WTC11 (cell line): ENCODE measurements around the gene COQ9. TPM values are rescaled to one million over a fixed set of nuclear protein-coding genes. Genes with fewer than 3 reads are reported as not detected.

Experiments used
- ATAC-seq: fragments of 200-7000 bp; cut with Tn5 transposase; 2 replicates; pipeline ENCODE4 v1.10.0; 2021; ENCODE audit warnings: mild to moderate bottlenecking, moderate library complexity
- CTCF ChIA-PET: fragments of 300-600 bp; sonication (Branson Sonifier 250); formaldehyde crosslinking; loops from one replicate; lab custom pipeline; 2021; ENCODE audit warnings: antibody characterized with exemption; lab: Charles Lee
- POLR2A ChIA-PET: fragments of 350-600 bp; sonication (Branson Sonifier 250); formaldehyde crosslinking; loops from one replicate; lab custom pipeline; 2021; ENCODE audit warnings: antibody characterized with exemption; lab: Charles Lee
- DNase-seq: peaks from one replicate; pipeline ENCODE4 v3.0.0; 2021; ENCODE audit warnings: low spot score
- H3K27ac Mint-ChIP-seq: 2 replicates; pipeline ENCODE4 v1.8.0; 2021; ENCODE audit warnings: mixed read lengths
- H3K27me3 Mint-ChIP-seq: 2 replicates; pipeline ENCODE4 v1.8.0; 2021; ENCODE audit warnings: low read depth, mild to moderate bottlenecking, moderate library complexity, mixed read lengths
- H3K36me3 Mint-ChIP-seq: 2 replicates; pipeline ENCODE4 v1.8.0; 2021; ENCODE audit warnings: mixed read lengths
- H3K4me1 Mint-ChIP-seq: 2 replicates; pipeline ENCODE4 v1.8.0; 2022; ENCODE audit warnings: mixed read lengths
- H3K4me3 Mint-ChIP-seq: 2 replicates; pipeline ENCODE4 v1.8.0; 2021; ENCODE audit warnings: mild to moderate bottlenecking, moderate library complexity, mixed read lengths
- H3K9me3 Mint-ChIP-seq: 2 replicates; pipeline ENCODE4 v1.8.0; 2021; ENCODE audit warnings: mixed read lengths
- CDX4 ChIP-seq: fragments of 250-450 bp; sonication (Bioruptor Pico); IDR thresholded peaks from 2 replicates; pipeline ENCODE4 v1.9.0; 2021; ENCODE audit warnings: moderate library complexity, mild to moderate bottlenecking, inconsistent platforms, borderline replicate concordance
- CREB1 ChIP-seq: sonication (generic); formaldehyde crosslinking; IDR thresholded peaks from 2 replicates; pipeline ENCODE4 v1.8.0; 2023; ENCODE audit warnings: mild to moderate bottlenecking, missing genetic modification reagents
- E2F4 ChIP-seq: sonication (generic); formaldehyde crosslinking; IDR thresholded peaks from 2 replicates; pipeline ENCODE4 v1.8.1; 2022; ENCODE audit warnings: low read depth, mild to moderate bottlenecking, moderate library complexity, missing genetic modification reagents, borderline replicate concordance
- ELF4 ChIP-seq: sonication (generic); formaldehyde crosslinking; IDR thresholded peaks from 2 replicates; pipeline ENCODE4 v1.8.1; 2022; ENCODE audit warnings: low read depth, mild to moderate bottlenecking, moderate library complexity, missing genetic modification reagents
- ETV6 ChIP-seq: sonication (generic); formaldehyde crosslinking; IDR thresholded peaks from 2 replicates; pipeline ENCODE4 v1.8.1; 2022; ENCODE audit warnings: mild to moderate bottlenecking, missing genetic modification reagents
- FOXK1 ChIP-seq: sonication (generic); formaldehyde crosslinking; IDR thresholded peaks from 2 replicates; pipeline ENCODE4 v1.8.0; 2022; ENCODE audit warnings: mild to moderate bottlenecking, moderate library complexity, missing genetic modification reagents
- FOXP1 ChIP-seq: sonication (generic); formaldehyde crosslinking; IDR thresholded peaks from 2 replicates; pipeline ENCODE4 v1.8.0; 2022; ENCODE audit warnings: missing genetic modification reagents, mild to moderate bottlenecking, moderate library complexity, borderline replicate concordance
- HMGXB4 ChIP-seq: sonication (generic); formaldehyde crosslinking; IDR thresholded peaks from 2 replicates; pipeline ENCODE4 v1.8.1; 2023; ENCODE audit warnings: mild to moderate bottlenecking, moderate library complexity, missing genetic modification reagents
- JAZF1 ChIP-seq: fragments of 250-450 bp; sonication (Bioruptor Pico); IDR thresholded peaks from 2 replicates; pipeline ENCODE4 v1.9.0; 2021; ENCODE audit warnings: moderate library complexity, mild to moderate bottlenecking, inconsistent platforms
- MAX ChIP-seq: sonication (generic); formaldehyde crosslinking; IDR thresholded peaks from 2 replicates; pipeline ENCODE4 v1.8.0; 2022; ENCODE audit warnings: mild to moderate bottlenecking, missing genetic modification reagents
- PRDM15 ChIP-seq: sonication (generic); formaldehyde crosslinking; IDR thresholded peaks from 2 replicates; pipeline ENCODE4 v1.8.0; 2022; ENCODE audit warnings: missing genetic modification reagents
- PRRX2 ChIP-seq: fragments of 250-450 bp; sonication (Bioruptor Pico); IDR thresholded peaks from 2 replicates; pipeline ENCODE4 v1.8.0; 2021; ENCODE audit warnings: mild to moderate bottlenecking
- SMAD4 ChIP-seq: sonication (generic); formaldehyde crosslinking; IDR thresholded peaks from 2 replicates; pipeline ENCODE4 v1.8.0; 2022; ENCODE audit warnings: mild to moderate bottlenecking, missing genetic modification reagents
- ZBTB21 ChIP-seq: sonication (generic); formaldehyde crosslinking; IDR thresholded peaks from 2 replicates; pipeline ENCODE4 v1.8.1; 2023; ENCODE audit warnings: mild to moderate bottlenecking, missing genetic modification reagents, borderline replicate concordance
- ZBTB43 ChIP-seq: sonication (generic); formaldehyde crosslinking; IDR thresholded peaks from 2 replicates; pipeline ENCODE4 v1.8.1; 2023; ENCODE audit warnings: mild to moderate bottlenecking, missing genetic modification reagents
- ZNF232 ChIP-seq: sonication (generic); formaldehyde crosslinking; IDR thresholded peaks from 2 replicates; pipeline ENCODE4 v1.8.0; 2022; ENCODE audit warnings: mild to moderate bottlenecking, missing genetic modification reagents
- ZNF263 ChIP-seq: sonication (generic); formaldehyde crosslinking; IDR thresholded peaks from 2 replicates; pipeline ENCODE4 v1.8.1; 2022; ENCODE audit warnings: low read depth, mild to moderate bottlenecking, moderate library complexity, missing genetic modification reagents
- ZNF317 ChIP-seq: sonication (generic); formaldehyde crosslinking; IDR thresholded peaks from 2 replicates; pipeline ENCODE4 v1.8.1; 2023; ENCODE audit warnings: low read depth, mild to moderate bottlenecking, moderate library complexity, missing genetic modification reagents, borderline replicate concordance
- ZNF396 ChIP-seq: fragments of 250-450 bp; sonication (Bioruptor Pico); IDR thresholded peaks from 2 replicates; pipeline ENCODE4 v1.8.0; 2021; ENCODE audit warnings: mild to moderate bottlenecking, moderate library complexity, borderline replicate concordance
- ZNF532 ChIP-seq: fragments of 250-450 bp; sonication (Bioruptor Pico); IDR thresholded peaks from 2 replicates; pipeline ENCODE4 v1.9.0; 2021; ENCODE audit warnings: mild to moderate bottlenecking, borderline replicate concordance
- ZSCAN18 ChIP-seq: fragments of 250-450 bp; sonication (Bioruptor Pico); IDR thresholded peaks from 2 replicates; pipeline ENCODE4 v2.1.2; 2022; ENCODE audit warnings: mild to moderate bottlenecking, moderate library complexity
- total RNA-seq: library from RNA; stranded (reverse); gene quantifications from 3 replicates; pipeline ENCODE4 v1.2.3, GENCODE V29; 2021

Gene COQ9
- total RNA-seq, 1 experiment from 2014 or later = 39.2 TPM

GRCh38 chr16:57432505-57432904 lies 14.8 kb upstream of the COQ9 start:
- H3K36me3 Mint-ChIP-seq = peaks cover 76% of the 10 kb centered on the region
- no peaks in the 10 kb centered on the region for H3K4me1 Mint-ChIP-seq
- CTCF ChIA-PET = no interaction called here
- no peak for TF ChIP-seq SMAD4 (CRISPR knock-in tag)
- TF ChIP-seq ZBTB43 (CRISPR knock-in tag) = no peak
- TF ChIP-seq ZNF263 = no peak
- TF ChIP-seq ZSCAN18 (CRISPR knock-in tag) = no peak
- no peak for TF ChIP-seq ZNF317
- no peak for TF ChIP-seq MAX (CRISPR knock-in tag)
- no peak for TF ChIP-seq E2F4 (CRISPR knock-in tag)
- TF ChIP-seq ZNF396 (CRISPR knock-in tag) = no peak
- TF ChIP-seq ZBTB21 (CRISPR knock-in tag) = no peak
- TF ChIP-seq FOXK1 (CRISPR knock-in tag) = no peak
- no peak for TF ChIP-seq ZNF532 (CRISPR knock-in tag)
- no peak for TF ChIP-seq FOXP1 (CRISPR knock-in tag)
- TF ChIP-seq CDX4 (CRISPR knock-in tag) = no peak
- TF ChIP-seq JAZF1 = no peak
- no peak for TF ChIP-seq ZNF232 (CRISPR knock-in tag)
- TF ChIP-seq, all 79 proteins: peak for 0
- Mint-ChIP-seq H3K9me3 (no peaks in the 10 kb centered on the region), H3K27me3 (no peaks in the 10 kb centered on the region), H3K27ac (no peak overlapping the region), H3K4me3 (no peak overlapping the region)
- ATAC-seq (no peak), DNase-seq (no peak)
- POLR2A ChIA-PET = interaction anchor here (0.6 kb wide), 1 partner anchor 189 kb away, joined by 4 read pairs; no protein-coding TSS in a partner anchor

GRCh38 chr16:57432989-57433388 lies 14.3 kb upstream of the COQ9 start:
- Mint-ChIP-seq H3K27me3 (no peaks in the 10 kb centered on the region), H3K4me1 (no peaks in the 10 kb centered on the region), H3K9me3 (no peaks in the 10 kb centered on the region), H3K36me3 (peaks cover 75% of the 10 kb centered on the region), H3K4me3 (no peak overlapping the region), H3K27ac (no peak overlapping the region)
- POLR2A ChIA-PET = interaction anchor here (0.6 kb wide), 1 partner anchor 189 kb away, joined by 4 read pairs; no protein-coding TSS in a partner anchor
- ATAC-seq = no peak
- CTCF ChIA-PET = no interaction called here
- no peak for DNase-seq
- TF ChIP-seq PRDM15 = no peak
- TF ChIP-seq ETV6 (CRISPR knock-in tag) = no peak
- no peak for TF ChIP-seq PRRX2
- TF ChIP-seq CREB1 (CRISPR knock-in tag) = no peak
- TF ChIP-seq ELF4 (CRISPR knock-in tag) = no peak
- no peak for TF ChIP-seq HMGXB4
